Natural killer cell (primary cell): ENCODE results near the gene PML. TPM values are rescaled to one million over a fixed set of nuclear protein-coding genes. Genes with fewer than 3 reads are reported as not detected.

Experiments
- ATAC-seq, 3 donors: fragments of 150-1000 bp in 2 of 3; fragments of 200-7000 bp in 1 of 3; cut with Tn5 transposase; 1 replicate in 1 of 3; 2 replicates in 2 of 3; pipeline ENCODE4 v1.10.0; 2021; ENCODE audit warnings: mild to moderate bottlenecking in 2 of 3, moderate library complexity in 2 of 3
- DNase-seq, 2 donors: peaks; one replicate each; pipeline versions ENCODE4 v3.0.0 to v3.0.0-alpha.2; 2013 to 2021; ENCODE audit warnings: mixed read lengths in 1 of 2
- H3K27ac ChIP-seq: one replicate; pipeline ENCODE4 v1.5.1; 2013; ENCODE audit warnings: mild to moderate bottlenecking, low read length
- H3K27me3 ChIP-seq: one replicate; pipeline ENCODE4 v1.6.1; 2013; ENCODE audit warnings: low read length; ENCODE audit not compliant: control insufficient read depth, insufficient read depth
- H3K36me3 ChIP-seq: one replicate; pipeline ENCODE4 v1.6.1; 2013; ENCODE audit warnings: low read length; ENCODE audit not compliant: control insufficient read depth, insufficient read depth
- H3K4me1 ChIP-seq: one replicate; pipeline ENCODE4 v1.6.1; 2013; ENCODE audit warnings: low read length; ENCODE audit not compliant: control insufficient read depth, insufficient read depth
- H3K4me3 ChIP-seq: one replicate; pipeline ENCODE4 v1.5.1; 2013; ENCODE audit warnings: low read length
- H3K9me3 ChIP-seq: one replicate; pipeline ENCODE4 v1.6.1; 2013; ENCODE audit warnings: low read length; ENCODE audit not compliant: control insufficient read depth, insufficient read depth
- H3K27ac Mint-ChIP-seq, 2 donors: one replicate each; pipeline ENCODE4 v1.8.0; 2022; ENCODE audit warnings: mild to moderate bottlenecking in 2 of 2, mixed read lengths in 2 of 2, moderate library complexity in 1 of 2
- H3K27me3 Mint-ChIP-seq, 2 donors: one replicate each; pipeline ENCODE4 v1.8.0; 2022; ENCODE audit warnings: low read depth in 2 of 2, mixed read lengths in 2 of 2
- H3K36me3 Mint-ChIP-seq: one replicate; pipeline ENCODE4 v1.8.0; 2022; ENCODE audit warnings: mixed read lengths
- H3K4me1 Mint-ChIP-seq, 2 donors: one replicate each; pipeline ENCODE4 v1.8.0; 2022; ENCODE audit warnings: mixed read lengths in 2 of 2
- H3K4me3 Mint-ChIP-seq: one replicate; pipeline ENCODE4 v1.8.0; 2022; ENCODE audit warnings: mild to moderate bottlenecking, moderate library complexity, mixed read lengths
- H3K9me3 Mint-ChIP-seq, 2 donors: one replicate each; pipeline ENCODE4 v1.8.0; 2022; ENCODE audit warnings: mixed read lengths in 2 of 2
- CTCF ChIP-seq: fragments of 200-600 bp; IDR thresholded peaks from one replicate; pipeline ENCODE4 v1.8.0; 2022; ENCODE audit warnings: antibody characterized with exemption
- WGBS: methylation state at CpG from one replicate; pipeline ENCODE4 v1.1.7; 2013; ENCODE audit warnings: missing lambda C conversion rate; ENCODE audit not compliant: insufficient coverage; 5-methylcytosine and 5-hydroxymethylcytosine counted together
- intact Hi-C: fragments of 100-400 bp; cut with micrococcal nuclease; formaldehyde crosslinking; loops from one replicate; pipeline ENCODE4 v1.14.2; 2022
- total RNA-seq, 4 donors: library from RNA; stranded (reverse); fragments of 120-200 nt in 1 of 4; gene quantifications; one replicate each; pipeline versions ENCODE4 v1.2.3 to v1.2.4, GENCODE V29; 2013 to 2022

PML gene
- total RNA-seq, 3 donors from 2014 or later (not counting 1 experiment from before 2014, with no cell fraction given): 65.8 to 68.7 (median 67.6) TPM

GRCh38 chr15:73994912-73995622 is 551 bp downstream of the PML start:
- Histone ChIP-seq H3K27ac (peak overlapping the region; percentile 80), H3K36me3 (peaks cover 22% of the 10 kb centered on the region), H3K4me3 (peak overlapping the region; percentile 82), H3K27me3 (no peaks in the 10 kb centered on the region), H3K4me1 (peaks cover 60% of the 10 kb centered on the region), H3K9me3 (no peaks in the 10 kb centered on the region)
- H3K36me3 Mint-ChIP-seq: no peaks in the 10 kb centered on the region
- H3K4me3 Mint-ChIP-seq: peak overlapping the region; percentile 99
- H3K27ac Mint-ChIP-seq: peak overlapping the region; percentile 89 to 95
- no peaks in the 10 kb centered on the region for H3K9me3 Mint-ChIP-seq
- TF ChIP-seq CTCF: no peak
- ATAC-seq (no peak), DNase-seq (peak; percentile 30 to 68)
- WGBS: under 1% methylated on average over 18 of the region's 18 CpGs
- no peaks in the 10 kb centered on the region for H3K27me3 Mint-ChIP-seq
- peaks cover 53 to 78% of the 10 kb centered on the region in 2 donors for H3K4me1 Mint-ChIP-seq
- intact Hi-C loops: no loop called here

GRCh38 chr15:73996267-73996666 is 1.8 kb downstream of the PML start:
- H3K27me3 ChIP-seq: no peaks in the 10 kb centered on the region
- peaks cover 59% of the 10 kb centered on the region for H3K4me1 ChIP-seq
- 58% methylated on average over 1 of the region's 2 CpGs for WGBS
- DNase-seq (no peak), ATAC-seq (no peak)
- peaks cover 58 to 75% of the 10 kb centered on the region in 2 donors for H3K4me1 Mint-ChIP-seq
- H3K9me3 ChIP-seq: no peaks in the 10 kb centered on the region
- no peak overlapping the region for H3K4me3 ChIP-seq
- no peaks in the 10 kb centered on the region for H3K27me3 Mint-ChIP-seq
- no peak for TF ChIP-seq CTCF
- peaks cover 22% of the 10 kb centered on the region for H3K36me3 ChIP-seq
- H3K36me3 Mint-ChIP-seq: no peaks in the 10 kb centered on the region
- no peaks in the 10 kb centered on the region for H3K9me3 Mint-ChIP-seq
- H3K27ac Mint-ChIP-seq: peak overlapping the region; percentile 89 to 95
- H3K4me3 Mint-ChIP-seq: peak overlapping the region; percentile 99
- intact Hi-C loops: no loop called here
- H3K27ac ChIP-seq: peak overlapping the region; percentile 80

GRCh38 chr15:73996939-73997338 is 2.4 kb downstream of the PML start:
- Histone ChIP-seq H3K9me3 (no peaks in the 10 kb centered on the region), H3K36me3 (peaks cover 22% of the 10 kb centered on the region), H3K4me1 (peaks cover 53% of the 10 kb centered on the region), H3K27me3 (no peaks in the 10 kb centered on the region), H3K4me3 (no peak overlapping the region), H3K27ac (peak overlapping the region; percentile 12)
- ATAC-seq (no peak), DNase-seq (peak in 1 of 2 donors; percentile 63)
- 0% methylated on average over 3 of the region's 5 CpGs for WGBS
- no peak for TF ChIP-seq CTCF
- Mint-ChIP-seq H3K9me3 (no peaks in the 10 kb centered on the region), H3K36me3 (no peaks in the 10 kb centered on the region), H3K4me1 (peaks cover 59 to 70% of the 10 kb centered on the region in 2 donors), H3K27ac (peak overlapping the region; percentile 89 to 95), H3K4me3 (peak overlapping the region; percentile 99), H3K27me3 (no peaks in the 10 kb centered on the region)
- intact Hi-C loops: no loop called here

- peaks cover 28% of the 10 kb centered on the region for H3K36me3 ChIP-seq
- no peaks in the 10 kb centered on the region for H3K9me3 Mint-ChIP-seq
- no peak overlapping the region for H3K4me3 ChIP-seq
- DNase-seq: no peak
- H3K4me1 ChIP-seq: peaks cover 45% of the 10 kb centered on the region
- no peaks in the 10 kb centered on the region for H3K36me3 Mint-ChIP-seq
- ATAC-seq: no peak
- intact Hi-C loops: no loop called here
- no peak for TF ChIP-seq CTCF
- no peaks in the 10 kb centered on the region for H3K9me3 ChIP-seq
- H3K27ac ChIP-seq: no peak overlapping the region
- WGBS: 98% methylated on average over 27 of the region's 27 CpGs
- peak overlapping the region; percentile 89 to 95 for H3K27ac Mint-ChIP-seq
- H3K4me3 Mint-ChIP-seq: no peak overlapping the region
- no peaks in the 10 kb centered on the region for H3K27me3 ChIP-seq
- H3K4me1 Mint-ChIP-seq: peaks cover 53 to 63% of the 10 kb centered on the region in 2 donors
- H3K27me3 Mint-ChIP-seq: no peaks in the 10 kb centered on the region
Observed at GRCh38 chr15:73997986-73998385, 3.5 kb downstream of the PML start.
